ENCODE data around the gene JAKMIP1.
"Not testable (repeated sequence)": the region's sequence is repeated elsewhere in the genome, so short reads cannot be mapped to it uniquely, and the experiment has no call there.

Gene JAKMIP1

DNA sequence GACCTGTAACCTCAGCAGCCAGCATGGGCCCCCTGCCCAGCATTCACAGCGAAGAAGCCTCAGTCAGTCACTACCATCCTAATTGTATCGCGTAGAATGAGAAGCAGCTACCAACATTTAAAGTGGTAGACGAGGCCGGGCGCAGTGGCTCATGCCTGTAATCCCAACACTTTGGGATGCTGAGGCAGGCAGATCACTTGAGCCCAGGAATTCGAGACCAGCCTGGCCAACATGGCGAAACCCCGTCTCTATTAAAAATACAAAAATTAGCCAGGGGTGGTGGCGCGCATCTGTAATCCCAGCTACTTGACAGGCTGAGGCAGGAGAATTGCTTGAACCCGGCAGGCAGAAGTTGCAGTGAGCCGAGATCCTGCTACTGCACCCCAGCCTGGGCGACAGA, 59.3 kb downstream of the JAKMIP1 start:
- peaks cover 16% of the 10 kb centered on the region for H3K4me1 ChIP-seq (ENCODE audit: control insufficient read depth, insufficient read depth, low read length)
- H3K27ac ChIP-seq (ENCODE audit: low read depth, low read length); H3K27me3 ChIP-seq (ENCODE audit: control insufficient read depth, insufficient read depth, low read length); H3K36me3 ChIP-seq (ENCODE audit: control insufficient read depth, insufficient read depth, low read length); H3K4me3 ChIP-seq (ENCODE audit: low read depth, low read length); H3K9ac ChIP-seq (ENCODE audit: low read length); H3K9me3 ChIP-seq (ENCODE audit: control insufficient read depth, insufficient read depth, low read depth, low read length): not testable (repeated sequence)

DNA sequence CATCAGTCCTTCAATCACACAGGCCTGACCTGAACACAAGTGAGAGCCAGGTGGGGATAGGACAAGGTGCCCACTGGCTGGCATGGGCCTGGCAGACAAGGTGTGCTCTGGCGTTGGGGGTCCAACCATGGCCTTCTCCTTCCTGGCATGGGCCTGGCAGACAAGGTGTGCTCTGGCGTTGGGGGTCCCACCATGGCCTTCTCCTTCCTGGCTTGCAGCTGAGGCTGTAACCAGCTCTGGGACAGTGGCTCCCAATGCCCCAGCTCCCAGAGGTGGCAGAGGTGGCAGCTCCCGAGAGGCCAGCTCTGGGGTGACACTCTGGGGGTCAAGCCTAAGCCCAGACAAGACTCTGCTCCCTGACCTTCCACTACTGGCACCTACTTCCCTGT, 62.6 kb downstream of the JAKMIP1 start:
- no peak overlapping the region for H3K27ac ChIP-seq (ENCODE audit: low read depth, low read length)
- H3K36me3 ChIP-seq (ENCODE audit: control insufficient read depth, insufficient read depth, low read length) = no peaks in the 10 kb centered on the region
- H3K9me3 ChIP-seq (ENCODE audit: control insufficient read depth, insufficient read depth, low read depth, low read length) = peaks cover 7% of the 10 kb centered on the region; the same call in 1 of the 2 replicates
- H3K27me3 ChIP-seq (ENCODE audit: control insufficient read depth, insufficient read depth, low read length) = no peaks in the 10 kb centered on the region
- peak overlapping the region; percentile 35 for H3K9ac ChIP-seq (ENCODE audit: low read length)
- no peak overlapping the region for H3K4me3 ChIP-seq (ENCODE audit: low read depth, low read length)
- H3K4me1 ChIP-seq (ENCODE audit: control insufficient read depth, insufficient read depth, low read length) = peaks cover 16% of the 10 kb centered on the region

DNA sequence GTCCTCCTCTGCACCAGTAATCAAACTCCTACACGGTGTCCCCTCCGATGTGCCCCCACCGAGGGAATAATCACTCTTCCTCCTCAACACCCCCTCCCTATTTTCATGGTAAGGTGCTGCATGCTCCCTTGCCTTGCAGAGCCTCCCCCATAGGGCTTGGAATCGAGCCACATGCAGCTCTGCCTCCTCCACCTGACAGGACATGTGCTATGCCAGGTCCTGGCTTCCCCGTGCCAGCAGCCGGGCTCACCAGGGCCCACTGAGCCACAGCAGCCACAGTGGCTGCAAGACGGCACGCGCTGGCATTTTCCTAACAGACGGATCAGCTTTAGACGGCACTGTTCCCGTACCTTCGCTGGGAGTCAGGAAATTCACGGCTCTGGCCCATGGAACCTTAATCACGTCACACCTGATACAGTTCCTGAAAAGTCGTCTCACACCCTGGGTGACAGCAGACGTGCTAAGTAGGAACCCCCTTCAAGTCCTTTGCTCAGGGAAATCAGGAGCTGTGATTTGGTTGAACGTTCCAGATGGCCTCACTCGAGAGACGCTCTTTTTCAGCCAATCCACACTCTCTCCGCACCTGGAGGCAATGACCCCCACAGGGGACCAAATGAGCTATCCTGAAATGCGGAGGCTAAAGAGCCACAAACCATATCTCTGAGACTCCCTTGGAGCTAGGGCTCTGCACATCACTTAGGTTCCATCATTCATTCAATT, 63.2 kb downstream of the JAKMIP1 start:
- H3K27ac ChIP-seq (ENCODE audit: low read depth, low read length) = no peak overlapping the region
- H3K4me3 ChIP-seq (ENCODE audit: low read depth, low read length) = no peak overlapping the region
- H3K9ac ChIP-seq (ENCODE audit: low read length) = peak overlapping the region; percentile 35
- H3K9me3 ChIP-seq (ENCODE audit: control insufficient read depth, insufficient read depth, low read depth, low read length) = peaks cover 7% of the 10 kb centered on the region; the same call in 1 of the 2 replicates
- H3K4me1 ChIP-seq (ENCODE audit: control insufficient read depth, insufficient read depth, low read length) = peaks cover 16% of the 10 kb centered on the region
- H3K27me3 ChIP-seq (ENCODE audit: control insufficient read depth, insufficient read depth, low read length) = no peaks in the 10 kb centered on the region
- no peaks in the 10 kb centered on the region for H3K36me3 ChIP-seq (ENCODE audit: control insufficient read depth, insufficient read depth, low read length)

DNA sequence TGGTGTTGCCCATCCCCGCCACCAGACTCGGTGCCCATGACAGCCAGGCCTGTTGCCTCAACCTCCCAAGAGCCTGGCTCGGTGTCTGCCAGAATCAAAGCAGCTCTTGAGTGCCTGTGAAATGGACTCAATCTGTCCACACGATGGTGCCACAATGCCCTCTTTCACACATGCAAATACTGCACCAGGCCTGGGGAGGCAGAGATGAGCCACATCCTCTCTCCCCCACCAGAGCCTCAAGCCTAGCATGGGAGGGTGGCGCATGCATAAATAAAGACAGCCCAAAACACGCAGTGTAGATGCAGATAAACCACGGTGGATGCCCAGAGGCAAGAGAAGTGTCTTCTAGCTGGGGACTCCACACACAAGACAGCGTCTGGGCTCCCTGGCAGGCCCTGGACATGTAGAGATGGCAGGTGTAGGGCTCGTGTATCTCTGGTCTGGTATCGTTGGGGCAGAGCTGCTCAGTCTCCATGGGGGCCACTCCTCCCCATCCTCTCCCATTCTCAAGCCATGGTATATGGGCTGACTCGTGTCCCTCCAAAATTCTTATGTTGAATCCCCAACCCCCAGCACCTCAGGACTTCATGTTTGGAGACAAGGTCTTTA, 65.6 kb downstream of the JAKMIP1 start:
- Histone ChIP-seq H3K9me3 (ENCODE audit: control insufficient read depth, insufficient read depth, low read depth, low read length) (peaks cover 7% of the 10 kb centered on the region; the same call in 1 of the 2 replicates), H3K27ac (ENCODE audit: low read depth, low read length) (no peak overlapping the region), H3K4me1 (ENCODE audit: control insufficient read depth, insufficient read depth, low read length) (peaks cover 12% of the 10 kb centered on the region), H3K9ac (ENCODE audit: low read length) (no peak overlapping the region), H3K4me3 (ENCODE audit: low read depth, low read length) (no peak overlapping the region), H3K27me3 (ENCODE audit: control insufficient read depth, insufficient read depth, low read length) (no peaks in the 10 kb centered on the region), H3K36me3 (ENCODE audit: control insufficient read depth, insufficient read depth, low read length) (no peaks in the 10 kb centered on the region)

DNA sequence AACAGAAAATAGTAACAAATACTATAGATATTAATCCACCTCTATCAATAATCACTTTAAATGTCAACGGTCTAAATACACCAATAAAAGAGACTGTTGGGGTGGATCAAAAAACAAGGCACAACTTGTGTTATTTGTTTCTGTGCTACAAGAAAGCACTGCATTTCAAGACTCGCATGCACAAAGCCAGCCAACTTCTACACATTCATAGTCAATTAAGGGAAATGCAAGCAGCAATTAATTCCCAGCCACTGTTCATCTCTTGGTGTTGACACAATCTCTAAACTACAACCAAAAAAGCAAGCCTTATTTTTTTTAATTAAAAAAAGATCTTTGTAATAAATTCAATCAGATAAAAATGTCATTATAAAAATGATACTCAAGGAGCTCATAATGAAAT, 67.6 kb downstream of the JAKMIP1 start:
- no peak overlapping the region for H3K9ac ChIP-seq (ENCODE audit: low read length)
- H3K27me3 ChIP-seq (ENCODE audit: control insufficient read depth, insufficient read depth, low read length) = no peaks in the 10 kb centered on the region
- no peak overlapping the region for H3K27ac ChIP-seq (ENCODE audit: low read depth, low read length)
- H3K4me3 ChIP-seq (ENCODE audit: low read depth, low read length) = no peak overlapping the region
- H3K36me3 ChIP-seq (ENCODE audit: control insufficient read depth, insufficient read depth, low read length) = no peaks in the 10 kb centered on the region
- peaks cover 7% of the 10 kb centered on the region; the same call in 1 of the 2 replicates for H3K9me3 ChIP-seq (ENCODE audit: control insufficient read depth, insufficient read depth, low read depth, low read length)
- peaks cover 11% of the 10 kb centered on the region for H3K4me1 ChIP-seq (ENCODE audit: control insufficient read depth, insufficient read depth, low read length)

DNA sequence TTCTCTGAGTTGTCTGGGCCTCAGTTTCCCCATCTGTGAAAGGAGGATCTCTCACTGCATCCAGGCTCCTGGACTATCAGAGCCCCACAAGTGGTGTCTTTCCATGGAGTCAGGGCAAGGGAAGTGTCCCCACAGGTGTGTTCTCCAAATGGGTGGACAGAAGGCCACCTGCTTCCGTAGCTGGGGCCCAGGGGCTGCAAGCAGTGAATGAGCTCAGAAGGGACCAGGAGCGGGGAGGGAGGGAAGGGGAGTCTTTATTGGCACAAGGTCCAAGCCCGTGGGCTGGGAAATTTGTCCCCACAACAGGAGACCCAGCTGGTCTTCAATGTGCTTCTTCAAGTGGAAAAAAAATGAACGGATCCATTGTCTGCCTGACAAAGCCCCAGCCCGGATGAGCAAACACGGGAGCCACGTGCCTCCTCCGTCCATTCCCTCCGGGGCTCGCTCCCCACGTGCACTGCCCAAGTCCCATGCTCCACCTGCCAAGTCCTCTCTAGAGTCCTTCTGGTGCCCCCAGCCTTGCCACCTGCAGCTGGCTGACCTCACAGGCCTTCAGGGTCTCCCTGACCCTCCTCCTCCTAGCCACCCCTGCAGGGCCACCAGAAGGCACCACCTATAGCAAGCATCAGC, 72.0 kb downstream of the JAKMIP1 start:
- H3K36me3 ChIP-seq (ENCODE audit: control insufficient read depth, insufficient read depth, low read length) = no peaks in the 10 kb centered on the region
- H3K9ac ChIP-seq (ENCODE audit: low read length) = no peak overlapping the region
- H3K4me1 ChIP-seq (ENCODE audit: control insufficient read depth, insufficient read depth, low read length) = peaks cover 2% of the 10 kb centered on the region; the same call in 1 of the 2 replicates
- H3K9me3 ChIP-seq (ENCODE audit: control insufficient read depth, insufficient read depth, low read depth, low read length) = no peaks in the 10 kb centered on the region
- no peaks in the 10 kb centered on the region for H3K27me3 ChIP-seq (ENCODE audit: control insufficient read depth, insufficient read depth, low read length)
- H3K4me3 ChIP-seq (ENCODE audit: low read depth, low read length) = no peak overlapping the region
- H3K27ac ChIP-seq (ENCODE audit: low read depth, low read length) = no peak overlapping the region

DNA sequence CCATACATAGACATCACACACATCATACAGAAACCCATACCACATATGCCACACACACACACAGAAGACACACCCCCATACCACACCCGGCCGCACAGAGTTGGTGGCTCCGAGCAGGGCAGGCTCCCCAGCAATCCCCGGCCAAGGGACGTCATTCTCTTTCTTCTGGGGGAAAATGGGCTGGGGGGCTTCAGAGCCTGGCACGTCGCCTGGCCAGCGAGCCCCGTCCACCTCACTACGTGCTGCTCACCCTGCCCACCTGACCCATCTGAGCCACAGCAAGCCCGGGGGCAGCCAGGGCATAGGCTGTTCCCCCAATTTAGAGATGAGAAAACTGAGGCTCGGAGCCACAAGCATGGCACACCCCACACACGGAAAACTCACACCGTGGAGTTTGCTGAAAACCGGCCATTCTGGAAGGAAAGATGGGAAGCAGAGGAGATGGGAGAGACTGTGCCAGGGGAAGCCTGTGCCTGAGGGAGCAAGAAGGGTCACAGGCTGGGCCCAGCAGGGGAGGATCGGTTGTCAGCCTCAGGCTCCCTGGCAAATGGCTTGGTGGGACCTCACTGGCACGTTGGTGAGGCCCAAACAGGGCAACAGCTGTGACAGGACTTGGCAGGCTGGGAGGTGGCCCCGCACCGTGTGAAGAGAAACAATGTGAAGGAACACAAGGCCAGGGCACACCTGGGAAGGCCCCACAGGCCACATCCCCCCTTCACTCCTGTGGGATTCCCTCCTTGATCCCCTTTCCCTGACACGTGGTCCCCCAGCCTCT, 73.2 kb downstream of the JAKMIP1 start:
- Histone ChIP-seq H3K9ac (ENCODE audit: low read length) (no peak overlapping the region), H3K27ac (ENCODE audit: low read depth, low read length) (no peak overlapping the region)

DNA sequence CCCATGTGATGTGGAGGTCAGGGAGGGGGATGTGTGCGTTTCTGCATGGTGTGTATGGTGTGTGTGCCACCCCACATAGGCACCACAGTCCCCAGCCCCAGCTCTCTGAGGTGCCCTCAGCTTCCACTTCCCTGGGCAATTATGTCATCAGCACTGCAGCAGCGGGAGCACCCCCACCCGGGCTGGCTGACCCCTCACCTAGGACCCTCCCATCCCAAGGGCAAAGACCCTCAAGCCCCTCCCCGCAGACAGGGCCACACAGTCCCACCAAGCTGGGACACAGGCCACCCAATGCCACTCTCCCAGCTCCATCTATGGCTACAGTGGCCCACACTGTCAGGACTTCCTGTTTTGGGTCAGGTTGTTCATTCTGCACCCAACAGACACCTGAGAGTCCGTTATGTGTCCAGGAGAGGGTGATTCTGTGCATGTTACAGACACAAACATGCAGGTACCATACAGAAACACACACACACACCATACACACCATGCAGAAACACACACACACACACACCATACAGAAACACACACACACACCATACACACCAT, 75.2 kb downstream of the JAKMIP1 start:
- Histone ChIP-seq H3K27ac (ENCODE audit: low read depth, low read length) (no peak overlapping the region), H3K4me3 (ENCODE audit: low read depth, low read length) (no peak overlapping the region), H3K9ac (ENCODE audit: low read length) (no peak overlapping the region), H3K36me3 (ENCODE audit: control insufficient read depth, insufficient read depth, low read length) (no peaks in the 10 kb centered on the region), H3K4me1 (ENCODE audit: control insufficient read depth, insufficient read depth, low read length) (peaks cover 13% of the 10 kb centered on the region), H3K9me3 (ENCODE audit: control insufficient read depth, insufficient read depth, low read depth, low read length) (no peaks in the 10 kb centered on the region), H3K27me3 (ENCODE audit: control insufficient read depth, insufficient read depth, low read length) (no peaks in the 10 kb centered on the region)

More for the DNA sequence above, 73.2 kb downstream of the JAKMIP1 start:
- no peaks in the 10 kb centered on the region for H3K27me3 ChIP-seq (ENCODE audit: control insufficient read depth, insufficient read depth, low read length)
- H3K4me3 ChIP-seq (ENCODE audit: low read depth, low read length) = no peak overlapping the region
- no peaks in the 10 kb centered on the region for H3K36me3 ChIP-seq (ENCODE audit: control insufficient read depth, insufficient read depth, low read length)
- no peaks in the 10 kb centered on the region for H3K9me3 ChIP-seq (ENCODE audit: control insufficient read depth, insufficient read depth, low read depth, low read length)
- peaks cover 13% of the 10 kb centered on the region for H3K4me1 ChIP-seq (ENCODE audit: control insufficient read depth, insufficient read depth, low read length)

DNA sequence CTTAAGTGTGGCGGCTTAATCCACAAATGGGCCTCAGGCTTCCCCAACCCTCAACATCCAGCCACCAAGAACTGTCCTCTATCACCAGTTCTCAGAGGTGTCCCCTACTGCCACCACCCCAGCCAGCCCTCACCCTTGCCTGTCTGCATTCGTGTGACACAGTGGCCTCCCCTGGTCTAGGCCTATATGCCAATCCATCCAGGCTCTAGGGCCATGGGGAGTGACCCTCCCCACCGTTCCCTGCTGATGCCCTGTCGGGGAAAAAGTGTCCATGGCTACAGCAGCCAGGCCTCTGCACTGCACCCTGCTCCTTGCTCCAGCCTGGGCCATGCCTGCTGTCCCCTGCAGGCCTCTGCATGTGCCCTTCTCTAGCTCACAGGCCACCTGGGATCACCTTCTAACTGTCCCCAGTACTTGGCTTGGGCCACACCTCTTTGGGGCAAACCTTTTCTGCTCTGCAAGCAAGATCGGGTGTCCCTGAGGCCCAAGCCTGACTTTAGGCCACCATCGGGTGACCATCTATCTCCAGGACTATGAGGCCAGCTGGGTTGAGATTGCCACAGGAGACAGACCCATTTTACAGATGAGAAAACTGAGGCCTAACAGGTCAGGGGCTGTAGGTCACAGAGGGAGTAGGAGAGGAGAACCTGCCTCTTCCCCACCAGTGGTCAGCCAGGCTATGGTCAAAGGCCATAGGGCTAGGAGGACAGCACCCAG, 75.8 kb downstream of the JAKMIP1 start:
- Histone ChIP-seq H3K27ac (ENCODE audit: low read depth, low read length) (no peak overlapping the region), H3K36me3 (ENCODE audit: control insufficient read depth, insufficient read depth, low read length) (no peaks in the 10 kb centered on the region), H3K9ac (ENCODE audit: low read length) (no peak overlapping the region), H3K9me3 (ENCODE audit: control insufficient read depth, insufficient read depth, low read depth, low read length) (no peaks in the 10 kb centered on the region), H3K4me1 (ENCODE audit: control insufficient read depth, insufficient read depth, low read length) (peaks cover 13% of the 10 kb centered on the region), H3K27me3 (ENCODE audit: control insufficient read depth, insufficient read depth, low read length) (no peaks in the 10 kb centered on the region), H3K4me3 (ENCODE audit: low read depth, low read length) (no peak overlapping the region)

DNA sequence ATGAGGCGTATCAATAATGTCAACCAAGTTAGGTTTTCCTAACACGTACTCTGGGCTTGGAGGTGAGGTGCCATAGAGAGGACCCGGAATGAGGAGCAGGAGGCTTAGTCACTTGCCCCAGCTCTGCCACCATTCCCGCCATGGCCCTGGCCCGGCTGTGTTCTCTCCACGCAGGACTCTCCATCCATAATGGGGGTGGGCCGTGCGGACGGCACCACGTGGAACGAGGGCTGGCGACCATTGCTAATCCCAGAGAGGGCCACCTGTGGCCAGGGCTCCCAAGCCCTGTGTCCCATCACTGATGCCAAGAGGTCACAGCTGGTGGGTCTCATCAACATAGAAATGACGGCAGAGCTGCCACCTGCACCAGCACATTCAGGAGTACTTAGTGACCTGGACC, 76.4 kb downstream of the JAKMIP1 start:
- H3K27me3 ChIP-seq (ENCODE audit: control insufficient read depth, insufficient read depth, low read length) = no peaks in the 10 kb centered on the region
- H3K4me3 ChIP-seq (ENCODE audit: low read depth, low read length) = no peak overlapping the region
- no peak overlapping the region for H3K27ac ChIP-seq (ENCODE audit: low read depth, low read length)
- no peaks in the 10 kb centered on the region for H3K9me3 ChIP-seq (ENCODE audit: control insufficient read depth, insufficient read depth, low read depth, low read length)
- H3K9ac ChIP-seq (ENCODE audit: low read length) = no peak overlapping the region
- H3K36me3 ChIP-seq (ENCODE audit: control insufficient read depth, insufficient read depth, low read length) = no peaks in the 10 kb centered on the region
- H3K4me1 ChIP-seq (ENCODE audit: control insufficient read depth, insufficient read depth, low read length) = peaks cover 13% of the 10 kb centered on the region
